Heart left ventricle (tissue), 16 donors: Measurements from ENCODE around the gene KIRREL3. TPM values are rescaled to one million over a fixed set of nuclear protein-coding genes. Genes with fewer than 3 reads are reported as not detected.

Experiments used
- ATAC-seq, 4 donors: fragments of 200-7000 bp; cut with Tn5 transposase; one replicate each; pipeline ENCODE4 v1.9.1; 2020 to 2022; ENCODE audit warnings: moderate library complexity in 4 of 4, mild to moderate bottlenecking in 3 of 4, moderate number of reproducible peaks in 1 of 4
- DNase-seq, 5 donors: peaks; one replicate each; pipeline ENCODE4 v3.0.0-alpha.2; 2020
- H3K27ac ChIP-seq, 12 donors: fragments of 200-600 bp; sonication (generic) in 4 of 12; one replicate each; pipeline versions ENCODE4 v1.5.0 to v1.8.0; 2016 to 2022; ENCODE audit warnings: mild to moderate bottlenecking in 2 of 12
- H3K27me3 ChIP-seq, 9 donors: fragments of 200-600 bp; sonication (generic) in 2 of 9; one replicate each; pipeline versions ENCODE4 v1.5.1 to v1.8.0; 2016 to 2022; ENCODE audit warnings: mild to moderate bottlenecking in 3 of 9
- H3K36me3 ChIP-seq, 9 donors: fragments of 200-600 bp; sonication (generic) in 2 of 9; one replicate each; pipeline versions ENCODE4 v1.5.0 to v1.8.0; 2018 to 2022; ENCODE audit warnings: mild to moderate bottlenecking in 2 of 9
- H3K4me1 ChIP-seq, 12 donors: fragments of 200-600 bp; sonication (generic) in 4 of 12; one replicate each; pipeline versions ENCODE4 v1.5.0 to v1.8.0; 2016 to 2022; ENCODE audit warnings: mild to moderate bottlenecking in 3 of 12
- H3K4me3 ChIP-seq, 12 donors: fragments of 200-600 bp; sonication (generic) in 4 of 12; one replicate each; pipeline versions ENCODE4 v1.5.0 to v1.8.0; 2017 to 2022; ENCODE audit warnings: mild to moderate bottlenecking in 9 of 12, moderate library complexity in 4 of 12
- H3K9me3 ChIP-seq, 12 donors: fragments of 200-600 bp; sonication (generic) in 4 of 12; one replicate each; pipeline versions ENCODE4 v1.5.0 to v1.8.0; 2016 to 2022; ENCODE audit warnings: mild to moderate bottlenecking in 1 of 12
- POLR2A ChIP-seq, 2 donors: fragments of 450-650 bp; IDR thresholded peaks; one replicate each; pipeline ENCODE4 v1.6.1; 2017; ENCODE audit warnings: antibody characterized with exemption in 2 of 2, mild to moderate bottlenecking in 2 of 2, moderate library complexity in 2 of 2
- WGBS, 4 donors: extraction: QIAGEN DNeasy Blood & Tissue Kit in 2 of 4; methylation state at CpG; one replicate each; pipeline versions ENCODE4 v1.1.5 to v1.1.7; 2013 to 2018; 5-methylcytosine and 5-hydroxymethylcytosine counted together
- intact Hi-C, 10 donors: fragments of 100-400 bp; cut with DNase I; formaldehyde crosslinking; loops; one replicate each; pipeline versions ENCODE4 v1.11.1 to v1.14.2; 2022
- long read RNA-seq, 3 donors: library from polyadenylated mRNA; unstranded; transcript quantifications; one replicate each; pipeline ENCODE4 v2.0.0, GENCODE V29; 2020 to 2021
- polyA plus RNA-seq, 2 donors: library from polyadenylated mRNA; stranded (reverse); fragments of 200-250 nt; gene quantifications; one replicate each; pipeline ENCODE4 v1.2.3, GENCODE V29; 2013
- total RNA-seq, 9 donors: library from RNA; depleted of rRNA in 2 of 9; stranded (reverse); fragments of >200 nt in 2 of 9; fragmentation: NEBNext Ultra II Directional in 3 of 9; extraction: Animal tissue kit (Norgen Biotek cat#: 25700) in 3 of 9; gene quantifications; one replicate each; pipeline versions ENCODE4 v1.1.0 to v1.2.4, GENCODE V29; 2016 to 2023
- TF ChIP-seq, protein P1 (sequence below), 12 donors: fragments of 200-600 bp; sonication (generic) in 4 of 12; IDR thresholded peaks; one replicate each; pipeline versions ENCODE4 v1.5.0 to v1.8.0; 2018 to 2022; ENCODE audit warnings: antibody characterized with exemption in 12 of 12, mild to moderate bottlenecking in 5 of 12
- donor health status: ischemic (EF 13 %, LVEDD 7.1; RV severe dilation, severe dysfunction).
- donor health status: healthy with polysubstance abuse.
- donor health status: DM: no; HTN: yes; CAD: no.
- donor health status: DM: no; HTN: no; CAD: no.
- donor health status: ischemic (EF 25% LVEDD 6.9; RV normal size, moderate dysfunction).
- donor health status: ischemic (EF 25% LVEDD 5.7; RV mildly dilated, moderate dysfunction).
- donor health status: healthy.
- donor health status: DM: yes; HTN: yes; CAD: no.
- donor health status: ischemic (EF 35%, LVEDD 5.7; RV mildly dilated, moderate dysfunction).
- donor health status: nonischemic (EF 11% LVEDD 7.7; RV severe dilation, severe dysfunction).
- donor health status: DM: yes; HTN: yes; CAD: no.
- donor health status: PGD.
- donor health status: ischemic (EF 29% LVEDD 5.4; RV normal size, mild dysfunction).
- donor health status: nonischemic (EF 23%, LVEDD 6.1; RV moderate dilation, normal function).

KIRREL3 gene
- total RNA-seq, result 1 to 10 TPM in 1 of 9 donors, under 1 TPM in 8; 0.08 to 1.3 (median 0.29) TPM
- polyA plus RNA-seq, result under 1 TPM; 0.18 to 0.27 TPM
- long read RNA-seq, donor 1, result 0 reads
- long read RNA-seq, donor 2, result 0 reads
- long read RNA-seq, donor 3, result 0 reads

DNA sequence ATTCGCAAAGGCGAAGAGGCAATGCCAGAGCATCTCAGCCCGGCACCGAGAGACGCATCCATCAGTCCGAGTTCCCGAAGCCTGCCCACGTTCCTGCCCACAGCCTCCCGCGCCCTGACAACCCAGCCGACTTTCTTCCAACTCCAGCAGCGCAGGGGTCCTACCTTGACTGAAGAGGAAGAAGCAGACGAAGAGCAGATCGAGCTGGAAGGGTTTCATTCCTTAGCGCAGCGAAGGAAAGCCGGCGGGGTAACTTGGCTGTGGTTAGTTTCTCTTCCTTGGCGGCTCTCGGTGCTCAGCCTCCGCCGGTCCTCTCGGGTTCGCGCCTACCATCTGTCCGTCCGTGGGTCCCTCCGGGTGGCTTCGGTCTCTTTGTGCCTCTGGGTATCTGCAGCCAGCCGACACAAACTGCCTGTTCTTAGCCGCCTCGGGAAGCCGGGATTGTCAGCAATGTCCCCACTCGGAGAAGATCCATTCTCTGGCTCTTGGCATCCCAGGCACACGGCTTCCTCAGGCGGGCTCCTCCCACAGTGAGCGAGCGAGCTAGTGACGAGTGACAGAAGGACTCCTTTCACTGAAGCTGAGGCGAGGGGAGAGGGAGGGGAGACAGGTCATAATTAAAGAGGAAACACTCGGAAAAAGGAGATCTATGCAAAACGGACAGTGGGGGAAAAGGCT lies at the start of gene KIRREL3:
Gene KIRREL3 (minus strand): TSS at position 480 of the 678 bp plus-strand sequence.
- Histone ChIP-seq H3K27ac (no peak within 1 kb of the TSS), H3K4me3 (peak within 1 kb of the TSS in 11 of 12 donors; percentile 13 to 54 (median 33)), H3K27me3 (peaks cover 27 to 98% (median 69%) of the 10 kb centered on the region in 9 donors), H3K9me3 (no peaks in the 10 kb centered on the region), H3K36me3 (no peaks in the 10 kb centered on the region), H3K4me1 (peaks cover 0 to 21% (median 2%) of the 10 kb centered on the region in 12 donors)
- TF ChIP-seq, protein P1, sequence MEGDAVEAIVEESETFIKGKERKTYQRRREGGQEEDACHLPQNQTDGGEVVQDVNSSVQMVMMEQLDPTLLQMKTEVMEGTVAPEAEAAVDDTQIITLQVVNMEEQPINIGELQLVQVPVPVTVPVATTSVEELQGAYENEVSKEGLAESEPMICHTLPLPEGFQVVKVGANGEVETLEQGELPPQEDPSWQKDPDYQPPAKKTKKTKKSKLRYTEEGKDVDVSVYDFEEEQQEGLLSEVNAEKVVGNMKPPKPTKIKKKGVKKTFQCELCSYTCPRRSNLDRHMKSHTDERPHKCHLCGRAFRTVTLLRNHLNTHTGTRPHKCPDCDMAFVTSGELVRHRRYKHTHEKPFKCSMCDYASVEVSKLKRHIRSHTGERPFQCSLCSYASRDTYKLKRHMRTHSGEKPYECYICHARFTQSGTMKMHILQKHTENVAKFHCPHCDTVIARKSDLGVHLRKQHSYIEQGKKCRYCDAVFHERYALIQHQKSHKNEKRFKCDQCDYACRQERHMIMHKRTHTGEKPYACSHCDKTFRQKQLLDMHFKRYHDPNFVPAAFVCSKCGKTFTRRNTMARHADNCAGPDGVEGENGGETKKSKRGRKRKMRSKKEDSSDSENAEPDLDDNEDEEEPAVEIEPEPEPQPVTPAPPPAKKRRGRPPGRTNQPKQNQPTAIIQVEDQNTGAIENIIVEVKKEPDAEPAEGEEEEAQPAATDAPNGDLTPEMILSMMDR (IDR thresholded peaks at IDR 0.05), result no peak
- no peak for TF ChIP-seq POLR2A (IDR thresholded peaks at IDR 0.05)
- WGBS, 4 donors, result 1 to 4% (median 2%) methylated on average over 30 to 42 of the region's 42 CpGs
- ATAC-seq (peak in 2 of 4 donors; percentile 17 to 37), DNase-seq (no peak)
- intact Hi-C loops, result loop anchor here in 3 of 10 donors (5.0 to 10.0 kb wide), 3 partner anchors 342 to 347 kb away; no protein-coding TSS in a partner anchor

DNA sequence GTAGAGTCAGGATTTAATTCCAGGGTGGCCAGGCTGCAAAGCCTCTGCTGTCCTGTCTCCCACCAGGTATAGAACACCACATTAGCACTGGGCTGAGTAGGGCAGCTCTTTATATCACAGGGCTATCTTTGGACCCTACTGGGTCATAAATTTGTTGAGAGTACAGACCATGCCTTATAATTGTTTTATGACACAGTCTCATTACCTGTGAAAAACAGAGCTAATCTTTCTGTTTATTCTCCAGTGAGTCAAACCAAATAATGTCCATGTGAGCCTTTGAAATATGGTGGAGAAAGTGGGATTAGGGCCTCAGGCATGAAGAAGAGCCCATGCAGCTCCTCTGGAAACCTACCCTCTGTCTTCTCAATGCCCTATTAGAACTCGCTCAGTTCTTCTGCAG lies 49.6 kb upstream of the KIRREL3 start:
- H3K27me3 ChIP-seq, result peaks cover 0 to 4% (median 0%) of the 10 kb centered on the region in 9 donors
- no peak for TF ChIP-seq POLR2A (IDR thresholded peaks at IDR 0.05)
- intact Hi-C loops, result no loop called here
- H3K9me3 ChIP-seq, result no peaks in the 10 kb centered on the region
- WGBS, 4 donors, result 86 to 96% (median 93%) methylated on average over 1 of the region's 1 CpG
- H3K4me1 ChIP-seq, result no peaks in the 10 kb centered on the region
- H3K27ac ChIP-seq, result no peak overlapping the region
- DNase-seq (no peak), ATAC-seq (no peak)
- no peak overlapping the region for H3K4me3 ChIP-seq
- no peaks in the 10 kb centered on the region for H3K36me3 ChIP-seq

DNA sequence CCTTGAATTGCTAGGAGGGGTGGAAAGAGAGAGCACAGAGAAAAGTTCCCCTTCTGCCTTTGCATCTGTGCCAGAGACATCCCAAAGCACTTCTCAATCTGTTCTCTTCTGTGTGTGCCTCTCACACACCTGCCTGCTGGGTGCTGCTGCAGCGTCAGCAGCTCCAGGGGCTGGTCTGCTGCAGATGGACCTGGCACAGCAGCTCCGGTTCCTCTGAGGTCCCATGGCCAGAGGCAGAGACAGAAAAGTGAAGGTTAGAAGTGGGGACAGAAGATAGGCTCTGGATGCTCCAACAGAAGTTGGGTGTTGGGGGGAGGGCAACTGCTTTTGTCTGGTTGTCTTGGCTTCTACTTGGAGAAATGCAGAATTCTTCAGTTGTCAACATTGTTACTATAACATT lies 48.9 kb upstream of the KIRREL3 start:
- H3K27me3 ChIP-seq, result peaks cover 0 to under 1% (median 0%) of the 10 kb centered on the region in 9 donors
- intact Hi-C loops, result no loop called here
- H3K36me3 ChIP-seq, result no peaks in the 10 kb centered on the region
- ATAC-seq (no peak), DNase-seq (no peak)
- H3K27ac ChIP-seq, result no peak overlapping the region
- no peaks in the 10 kb centered on the region for H3K4me1 ChIP-seq
- 79 to 89% (median 83%) methylated on average over 2 of the region's 2 CpGs for WGBS, 4 donors
- H3K4me3 ChIP-seq, result no peak overlapping the region
- TF ChIP-seq, protein P1 (IDR thresholded peaks at IDR 0.05), result no peak
- no peak for TF ChIP-seq POLR2A (IDR thresholded peaks at IDR 0.05)
- H3K9me3 ChIP-seq, result no peaks in the 10 kb centered on the region

DNA sequence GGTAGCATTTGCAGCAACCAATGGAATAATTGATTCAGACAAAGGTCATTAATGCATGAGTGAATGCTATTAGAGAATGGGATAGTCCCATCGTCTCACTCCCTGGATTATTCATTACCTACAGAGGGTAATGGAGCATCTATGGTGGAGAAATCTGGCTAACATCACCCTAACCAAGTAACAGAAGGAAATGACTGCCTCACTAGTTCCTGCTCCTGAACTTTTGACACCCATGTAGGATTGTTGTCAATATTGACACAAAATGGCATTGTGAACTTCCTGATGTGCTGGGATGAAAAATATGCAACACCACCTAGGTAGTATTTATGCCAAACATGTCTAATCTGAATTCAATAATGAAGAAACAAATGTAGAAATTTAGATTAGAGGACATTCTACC lies 44.0 kb upstream of the KIRREL3 start:
- 52 to 61% (median 55%) methylated on average over 1 of the region's 1 CpG for WGBS, 4 donors
- intact Hi-C loops, result no loop called here

More for the DNA sequence above, 44.0 kb upstream of the KIRREL3 start:
- ATAC-seq, result no peak
- DNase-seq, result no peak
- H3K27ac ChIP-seq, result no peak overlapping the region
- peaks cover 0 to 1% (median 0%) of the 10 kb centered on the region in 9 donors for H3K27me3 ChIP-seq
- TF ChIP-seq, protein P1 (IDR thresholded peaks at IDR 0.05), result no peak
- no peak for TF ChIP-seq POLR2A (IDR thresholded peaks at IDR 0.05)
- no peak overlapping the region for H3K4me3 ChIP-seq
- no peaks in the 10 kb centered on the region for H3K36me3 ChIP-seq
- H3K4me1 ChIP-seq, result no peaks in the 10 kb centered on the region
- no peaks in the 10 kb centered on the region for H3K9me3 ChIP-seq
